Pancreas (tissue), 10 donors: ENCODE data around the gene VWC2L. TPM values are rescaled to one million over a fixed set of nuclear protein-coding genes. Genes with fewer than 3 reads are reported as not detected.
A peak's percentile ranks its signal among the peaks of the same experiment; 100 is the strongest.

Experiments
- ATAC-seq, 4 donors: fragments of 200-7000 bp; cut with Tn5 transposase; one replicate each; pipeline versions ENCODE4 v1.8.0 to v1.9.1; 2020; ENCODE audit warnings: mild to moderate bottlenecking in 4 of 4, moderate library complexity in 4 of 4
- DNase-seq, 6 donors: peaks; one replicate each; pipeline ENCODE4 v3.0.0-alpha.2; 2020
- FAIRE-seq: peaks from 2 replicates; lab custom pipeline; 2012; peaks lifted over from hg19 to GRCh38; lab: Jason Lieb, UNC
- H3K27ac ChIP-seq, 4 donors: fragments of 200-600 bp; sonication (generic); 1 replicate in 3 of 4; 2 replicates in 1 of 4; pipeline versions ENCODE4 v1.5.0 to v1.8.0; 2020
- H3K27me3 ChIP-seq, 4 donors: fragments of 200-600 bp; one replicate each; pipeline ENCODE4 v1.8.0; 2021
- H3K36me3 ChIP-seq, 3 donors: fragments of 200-600 bp; sonication (generic) in 1 of 3; one replicate each; pipeline versions ENCODE4 v1.5.0 to v1.8.0; 2020 to 2021
- H3K4me1 ChIP-seq, 3 donors: fragments of 200-600 bp; one replicate each; pipeline ENCODE4 v1.8.0; 2021
- H3K4me3 ChIP-seq, 4 donors: fragments of 200-600 bp; sonication (generic) in 2 of 4; one replicate each; pipeline versions ENCODE4 v1.5.0 to v1.8.0; 2020 to 2021
- H3K9me3 ChIP-seq, 4 donors: fragments of 200-600 bp; one replicate each; pipeline ENCODE4 v1.8.0; 2021
- WGBS, 2 donors: extraction: QIAGEN DNeasy Blood & Tissue Kit; methylation state at CpG; one replicate each; pipeline ENCODE4 v1.1.7; 2013; 5-methylcytosine and 5-hydroxymethylcytosine counted together
- intact Hi-C, 3 donors: fragments of 100-400 bp; cut with DNase I; formaldehyde crosslinking; loops; one replicate each; pipeline versions ENCODE4 v1.11.1 to v1.14.2; 2022
- polyA plus RNA-seq, 2 donors: library from polyadenylated mRNA; stranded (reverse); fragments of 200-250 nt; gene quantifications; one replicate each; pipeline ENCODE4 v1.2.3, GENCODE V29; 2013
- total RNA-seq, 6 donors: library from RNA; stranded (reverse); fragmentation: NEBNext Ultra II Directional in 4 of 6; extraction: Animal tissue kit (Norgen Biotek cat#: 25700) in 4 of 6; gene quantifications; one replicate each; pipeline versions ENCODE4 v1.2.1 to v1.2.4, GENCODE V29; 2021 to 2023
- TF ChIP-seq, protein P1 (sequence below), 4 donors: fragments of 200-600 bp; sonication (generic) in 3 of 4; IDR thresholded peaks; one replicate each; pipeline versions ENCODE4 v1.5.0 to v1.8.0; 2021; ENCODE audit warnings: antibody characterized with exemption in 4 of 4
- donor health status: healthy with polysubstance abuse.
- donor health status: DM: no; HTN: no; CAD: no; lungs with moderate emphysema.
- donor health status: DM: no; HTN: no; CAD: no.
- donor health status: control.
- donor health status: control.
- donor health status: Bipolar disorder and iron deficiency.
- donor health status: DM: yes; HTN: yes; CAD: no.
- donor health status: DM: no; HTN: no; CAD: no.
- donor health status: DM: no; HTN: no; CAD: no.
- donor health status: DM: yes; HTN: yes; CAD: no.

Gene VWC2L
- total and polyA plus RNA-seq, 8 donors: 0.08 to 0.12 (median 0.09) TPM; not detected in 4

DNA sequence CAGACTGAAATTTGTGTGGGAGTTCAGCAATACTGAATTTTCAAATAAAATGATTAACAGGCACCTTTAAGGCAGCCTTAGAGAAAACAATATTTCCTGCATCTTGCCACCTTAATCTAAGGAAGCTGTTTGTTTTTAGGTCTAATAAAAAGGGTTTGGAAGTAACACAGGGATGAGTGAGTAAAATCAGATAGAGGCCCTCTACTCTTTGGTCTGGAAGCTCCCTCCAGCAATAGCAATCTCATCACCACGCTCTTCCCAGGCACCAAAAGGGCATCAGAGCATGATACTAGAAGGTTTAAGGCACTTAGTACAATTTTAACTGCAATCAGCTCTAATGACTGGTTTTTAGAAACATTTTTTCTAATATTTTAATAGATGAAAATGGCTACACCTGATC is 155.6 kb downstream of the VWC2L start:
- Histone ChIP-seq H3K27ac (no peak overlapping the region), H3K4me1 (no peaks in the 10 kb centered on the region), H3K27me3 (no peaks in the 10 kb centered on the region), H3K9me3 (no peaks in the 10 kb centered on the region), H3K4me3 (no peak overlapping the region), H3K36me3 (no peaks in the 10 kb centered on the region)
- FAIRE-seq (no peak), ATAC-seq (no peak), DNase-seq (no peak)
- TF ChIP-seq, protein P1, sequence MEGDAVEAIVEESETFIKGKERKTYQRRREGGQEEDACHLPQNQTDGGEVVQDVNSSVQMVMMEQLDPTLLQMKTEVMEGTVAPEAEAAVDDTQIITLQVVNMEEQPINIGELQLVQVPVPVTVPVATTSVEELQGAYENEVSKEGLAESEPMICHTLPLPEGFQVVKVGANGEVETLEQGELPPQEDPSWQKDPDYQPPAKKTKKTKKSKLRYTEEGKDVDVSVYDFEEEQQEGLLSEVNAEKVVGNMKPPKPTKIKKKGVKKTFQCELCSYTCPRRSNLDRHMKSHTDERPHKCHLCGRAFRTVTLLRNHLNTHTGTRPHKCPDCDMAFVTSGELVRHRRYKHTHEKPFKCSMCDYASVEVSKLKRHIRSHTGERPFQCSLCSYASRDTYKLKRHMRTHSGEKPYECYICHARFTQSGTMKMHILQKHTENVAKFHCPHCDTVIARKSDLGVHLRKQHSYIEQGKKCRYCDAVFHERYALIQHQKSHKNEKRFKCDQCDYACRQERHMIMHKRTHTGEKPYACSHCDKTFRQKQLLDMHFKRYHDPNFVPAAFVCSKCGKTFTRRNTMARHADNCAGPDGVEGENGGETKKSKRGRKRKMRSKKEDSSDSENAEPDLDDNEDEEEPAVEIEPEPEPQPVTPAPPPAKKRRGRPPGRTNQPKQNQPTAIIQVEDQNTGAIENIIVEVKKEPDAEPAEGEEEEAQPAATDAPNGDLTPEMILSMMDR (IDR thresholded peaks at IDR 0.05): no peak
- intact Hi-C loops: no loop called here
- WGBS, 2 donors: 72 to 81% methylated on average over 1 of the region's 1 CpG

DNA sequence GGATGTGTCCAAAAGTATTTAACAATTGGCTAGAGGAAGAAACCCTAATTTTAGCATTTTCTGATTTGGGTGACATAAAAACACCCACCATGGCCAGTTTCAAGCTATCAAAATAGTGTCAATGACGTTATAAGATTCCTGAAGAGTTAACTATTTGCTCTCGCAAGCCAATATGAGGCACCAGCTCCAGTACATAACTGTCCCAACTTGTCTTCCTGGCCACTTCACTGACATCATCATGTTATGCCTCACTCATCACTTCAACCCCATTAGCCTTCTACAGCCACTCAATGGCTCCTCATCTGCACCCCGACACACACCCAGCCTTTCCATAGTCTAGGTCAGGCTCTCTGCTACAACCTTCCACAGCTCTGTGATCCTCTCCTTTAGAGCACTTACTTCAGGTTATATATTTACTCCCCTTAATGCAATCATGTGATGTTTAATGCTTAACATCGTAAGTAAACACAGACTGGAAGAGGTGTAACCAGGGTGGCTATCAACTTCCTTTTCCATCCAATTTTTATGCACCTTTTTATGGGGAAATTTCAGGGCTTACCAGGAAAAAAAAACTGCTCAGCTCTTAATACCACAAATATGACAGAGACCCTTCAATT is 158.7 kb downstream of the VWC2L start:
- Histone ChIP-seq H3K4me1 (no peaks in the 10 kb centered on the region), H3K27me3 (no peaks in the 10 kb centered on the region), H3K36me3 (no peaks in the 10 kb centered on the region), H3K27ac (no peak overlapping the region), H3K4me3 (no peak overlapping the region), H3K9me3 (no peaks in the 10 kb centered on the region)
- TF ChIP-seq, protein P1 (IDR thresholded peaks at IDR 0.05): no peak
- FAIRE-seq: no peak
- intact Hi-C loops: no loop called here
- peak in 2 of 4 donors; percentile 42 to 73 for ATAC-seq
- WGBS, 2 donors: 41 to 50% methylated on average over 4 of the region's 4 CpGs
- no peak for DNase-seq

DNA sequence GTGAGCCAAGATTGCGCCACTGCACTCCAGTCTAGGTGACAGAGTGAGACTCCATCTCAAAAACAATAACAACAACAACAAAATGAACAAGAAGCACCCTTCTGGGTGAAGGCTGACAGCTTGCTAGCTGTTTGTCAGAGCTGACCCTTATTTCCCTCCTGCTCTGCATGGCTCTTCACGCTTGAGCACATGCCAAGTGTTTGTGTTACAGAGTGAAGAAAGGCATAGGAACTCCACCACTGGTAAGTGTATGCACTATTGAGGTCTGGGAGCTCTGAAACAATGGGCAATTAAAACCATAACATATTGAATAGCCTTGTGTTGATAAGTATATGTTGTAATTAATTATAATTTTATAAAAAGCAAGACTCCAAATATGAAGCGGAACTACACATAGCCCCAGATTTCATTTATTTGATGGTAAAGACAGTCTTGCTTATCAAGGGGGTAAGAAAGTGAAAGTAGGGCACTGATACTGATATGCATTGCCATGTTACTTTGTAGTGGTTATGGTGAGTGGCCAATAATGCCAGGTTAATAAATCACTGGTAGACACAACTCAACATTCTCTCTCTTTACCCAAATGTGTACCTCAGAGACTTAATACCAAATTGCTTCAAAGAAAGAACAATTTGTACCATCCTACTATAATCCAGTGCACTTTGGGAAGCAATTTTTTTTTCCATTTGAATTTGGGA is 163.4 kb downstream of the VWC2L start:
- DNase-seq (no peak), ATAC-seq (peak in 1 of 4 donors; percentile 34), FAIRE-seq (no peak)
- no peaks in the 10 kb centered on the region for H3K4me1 ChIP-seq
- H3K27ac ChIP-seq: no peak overlapping the region
- no peak overlapping the region for H3K4me3 ChIP-seq
- no peaks in the 10 kb centered on the region for H3K9me3 ChIP-seq
- TF ChIP-seq, protein P1 (IDR thresholded peaks at IDR 0.05): no peak
- intact Hi-C loops: no loop called here
- WGBS, 2 donors: 90 to 94% methylated on average over 3 of the region's 3 CpGs
- no peaks in the 10 kb centered on the region for H3K27me3 ChIP-seq
- H3K36me3 ChIP-seq: no peaks in the 10 kb centered on the region

DNA sequence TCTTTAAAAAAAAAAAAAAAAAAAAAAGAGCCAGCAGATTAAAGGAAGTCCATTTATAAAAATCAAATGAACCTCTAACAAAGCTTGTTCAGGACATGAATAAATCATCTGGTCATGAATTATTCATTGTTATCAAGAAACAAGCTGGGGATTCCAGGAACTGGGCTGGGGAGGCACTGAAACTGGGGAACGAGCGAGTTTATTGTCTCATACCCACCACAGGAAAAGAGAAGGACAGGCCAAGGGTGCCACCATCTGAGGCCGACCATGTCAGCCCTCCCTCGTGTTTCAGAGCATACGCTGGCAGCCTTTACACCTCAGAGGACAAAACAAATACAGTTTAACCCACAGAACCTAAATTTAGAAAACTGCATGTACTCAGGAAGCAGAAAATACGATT is 164.2 kb downstream of the VWC2L start:
- Histone ChIP-seq H3K36me3 (no peaks in the 10 kb centered on the region), H3K27ac (no peak overlapping the region), H3K4me1 (no peaks in the 10 kb centered on the region), H3K9me3 (no peaks in the 10 kb centered on the region), H3K4me3 (no peak overlapping the region), H3K27me3 (no peaks in the 10 kb centered on the region)
- DNase-seq (no peak), ATAC-seq (peak in 1 of 4 donors; percentile 69), FAIRE-seq (no peak)
- WGBS, 2 donors: 56 to 65% methylated on average over 6 of the region's 6 CpGs
- intact Hi-C loops: no loop called here
- TF ChIP-seq, protein P1 (IDR thresholded peaks at IDR 0.05): no peak

DNA sequence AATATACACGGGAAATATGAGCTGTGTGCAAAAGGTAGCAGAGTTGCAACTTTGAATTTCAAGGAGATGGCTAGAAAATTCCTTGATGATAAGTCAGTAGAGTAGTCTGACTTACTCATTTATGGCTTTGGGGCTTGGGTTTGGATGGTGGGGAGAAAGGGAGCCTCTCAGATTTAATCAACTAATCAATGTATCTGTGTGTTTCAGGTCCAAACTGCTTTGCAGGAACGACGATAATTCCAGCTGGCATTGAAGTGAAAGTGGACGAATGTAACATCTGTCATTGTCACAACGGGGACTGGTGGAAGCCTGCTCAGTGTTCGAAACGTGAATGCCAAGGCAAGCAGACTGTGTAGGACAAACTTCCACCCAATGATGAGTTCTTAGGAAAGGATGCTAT is 164.6 kb downstream of the VWC2L start:
- Histone ChIP-seq H3K36me3 (no peaks in the 10 kb centered on the region), H3K4me1 (no peaks in the 10 kb centered on the region), H3K27me3 (no peaks in the 10 kb centered on the region), H3K27ac (no peak overlapping the region), H3K4me3 (no peak overlapping the region), H3K9me3 (no peaks in the 10 kb centered on the region)
- WGBS, 2 donors: 34 to 43% methylated on average over 7 of the region's 7 CpGs
- FAIRE-seq: no peak
- intact Hi-C loops: no loop called here
- TF ChIP-seq, protein P1 (IDR thresholded peaks at IDR 0.05): no peak
- ATAC-seq: peak in 1 of 4 donors; percentile 37
- DNase-seq: no peak
